HG03558 (cell line): ENCODE data around the gene FBXL17.
"Not testable (repeated sequence)": the region's sequence is repeated elsewhere in the genome, so short reads cannot be mapped to it uniquely, and the experiment has no call there.

Source experiments
- ATAC-seq: cut with Tn5 transposase; IDR thresholded peaks from one replicate; pipeline ENCODE4 v1.9.1; 2021; ENCODE audit warnings: moderate number of reproducible peaks; ENCODE audit not compliant: unreplicated experiment; ENCODE audit errors: extremely low read depth

The FBXL17 gene

GRCh38 chr5:108321341-108321740 is 60.6 kb downstream of the FBXL17 start:
- ATAC-seq, result no peak

GRCh38 chr5:108320231-108320630 is 61.7 kb downstream of the FBXL17 start:
- ATAC-seq, result no peak

- ATAC-seq, result no peak
Measured at GRCh38 chr5:108315829-108316228, 66.1 kb downstream of the FBXL17 start.

- ATAC-seq, result no peak
Measured at GRCh38 chr5:108312258-108312657, 69.6 kb downstream of the FBXL17 start.

- ATAC-seq, result no peak
Measured at GRCh38 chr5:108311682-108312081, 70.2 kb downstream of the FBXL17 start.

GRCh38 chr5:108303611-108304010 is 78.3 kb downstream of the FBXL17 start:
- no peak for ATAC-seq

GRCh38 chr5:108303086-108303485 is 78.8 kb downstream of the FBXL17 start:
- no peak for ATAC-seq

- no peak for ATAC-seq
Measured at GRCh38 chr5:108297042-108297601, 84.8 kb downstream of the FBXL17 start.

- ATAC-seq, result no peak
Measured at GRCh38 chr5:108295578-108296368, 86.1 kb downstream of the FBXL17 start.

GRCh38 chr5:108280960-108281569 is 100.8 kb downstream of the FBXL17 start:
- no peak for ATAC-seq

GRCh38 chr5:108280248-108280647 is 101.7 kb downstream of the FBXL17 start:
- no peak for ATAC-seq

- ATAC-seq, result no peak
Measured at GRCh38 chr5:108278285-108279240, 103.3 kb downstream of the FBXL17 start.

GRCh38 chr5:108276187-108277050 is 105.5 kb downstream of the FBXL17 start:
- no peak for ATAC-seq

- not testable (repeated sequence) for ATAC-seq
Measured at GRCh38 chr5:108274080-108274479, 107.8 kb downstream of the FBXL17 start.

- no peak for ATAC-seq
Measured at GRCh38 chr5:108271127-108271526, 110.8 kb downstream of the FBXL17 start.

- ATAC-seq, result no peak
Measured at GRCh38 chr5:108266242-108266641, 115.7 kb downstream of the FBXL17 start.

GRCh38 chr5:108264533-108264932 is 117.4 kb downstream of the FBXL17 start:
- ATAC-seq, result no peak

GRCh38 chr5:108263338-108263737 is 118.6 kb downstream of the FBXL17 start:
- no peak for ATAC-seq

- no peak for ATAC-seq
Measured at GRCh38 chr5:108260858-108261170, 121.1 kb downstream of the FBXL17 start.
